Stimulated activated memory B cell treated with anti-CD40 and anti-IgM and Interleukin-4, amounts not matched to agents 10 μg/mL and 1 μg/mL and 100 μg/mL, for 72 hours (primary cell): Measurements from ENCODE around the gene TRIM17.
A peak's percentile ranks its signal among the peaks of the same experiment; 100 is the strongest.

Experiments used
- ATAC-seq: fragments of 150-1000 bp; cut with Tn5 transposase; 2 replicates; pipeline ENCODE4 v1.10.0; 2021
- H3K27ac Mint-ChIP-seq: one replicate; pipeline ENCODE4 v1.8.0; 2022; ENCODE audit warnings: mild to moderate bottlenecking, mixed read lengths
- H3K27me3 Mint-ChIP-seq: one replicate; pipeline ENCODE4 v1.8.0; 2022; ENCODE audit warnings: mixed read lengths
- H3K36me3 Mint-ChIP-seq: one replicate; pipeline ENCODE4 v1.8.0; 2022; ENCODE audit warnings: mixed read lengths
- H3K4me1 Mint-ChIP-seq: one replicate; pipeline ENCODE4 v1.8.0; 2022; ENCODE audit warnings: mixed read lengths
- H3K4me3 Mint-ChIP-seq: one replicate; pipeline ENCODE4 v1.8.0; 2022; ENCODE audit warnings: mild to moderate bottlenecking, moderate library complexity, mixed read lengths
- H3K9me3 Mint-ChIP-seq: one replicate; pipeline ENCODE4 v1.8.0; 2022; ENCODE audit warnings: mixed read lengths

The TRIM17 gene

DNA sequence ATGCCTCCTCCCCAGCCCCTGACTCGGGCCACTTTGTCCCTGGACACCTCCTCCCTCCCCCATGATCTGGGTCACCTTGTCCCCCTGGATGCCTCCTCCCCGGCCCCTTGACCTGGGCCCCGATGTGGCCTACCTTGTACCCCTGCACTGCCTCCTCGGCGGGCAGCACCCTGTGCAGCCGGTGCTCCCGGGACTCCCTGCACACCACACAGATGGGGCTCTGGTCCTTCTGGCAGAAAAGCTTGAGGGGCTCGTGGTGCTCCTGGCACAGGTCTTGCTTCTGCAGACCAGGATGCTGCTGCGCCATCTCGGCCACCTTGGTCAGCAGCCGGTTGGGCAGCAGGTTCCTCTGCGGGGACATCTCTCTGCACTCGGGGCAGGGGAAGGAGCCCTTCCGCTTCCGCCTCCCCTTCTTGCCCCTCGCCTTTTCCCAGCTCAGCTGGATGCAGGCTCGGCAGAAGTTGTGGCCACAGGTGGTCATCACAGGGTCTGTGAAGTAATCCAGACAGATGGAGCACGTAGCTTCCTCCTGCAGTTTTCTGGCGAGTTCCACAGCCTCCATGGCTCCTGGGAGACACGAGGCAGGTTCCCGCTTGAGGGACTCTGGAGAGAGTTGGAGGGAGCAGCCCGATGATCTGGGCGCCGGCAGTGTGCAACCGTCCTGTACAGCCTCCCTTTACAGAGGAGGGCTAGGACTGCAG is 2.0 kb downstream of the TRIM17 start:
- no peak for ATAC-seq
- Mint-ChIP-seq H3K4me1 (peaks cover 21% of the 10 kb centered on the region), H3K4me3 (no peak overlapping the region), H3K36me3 (peaks cover 6% of the 10 kb centered on the region), H3K27me3 (peaks cover 38% of the 10 kb centered on the region), H3K9me3 (no peaks in the 10 kb centered on the region), H3K27ac (no peak overlapping the region)

DNA sequence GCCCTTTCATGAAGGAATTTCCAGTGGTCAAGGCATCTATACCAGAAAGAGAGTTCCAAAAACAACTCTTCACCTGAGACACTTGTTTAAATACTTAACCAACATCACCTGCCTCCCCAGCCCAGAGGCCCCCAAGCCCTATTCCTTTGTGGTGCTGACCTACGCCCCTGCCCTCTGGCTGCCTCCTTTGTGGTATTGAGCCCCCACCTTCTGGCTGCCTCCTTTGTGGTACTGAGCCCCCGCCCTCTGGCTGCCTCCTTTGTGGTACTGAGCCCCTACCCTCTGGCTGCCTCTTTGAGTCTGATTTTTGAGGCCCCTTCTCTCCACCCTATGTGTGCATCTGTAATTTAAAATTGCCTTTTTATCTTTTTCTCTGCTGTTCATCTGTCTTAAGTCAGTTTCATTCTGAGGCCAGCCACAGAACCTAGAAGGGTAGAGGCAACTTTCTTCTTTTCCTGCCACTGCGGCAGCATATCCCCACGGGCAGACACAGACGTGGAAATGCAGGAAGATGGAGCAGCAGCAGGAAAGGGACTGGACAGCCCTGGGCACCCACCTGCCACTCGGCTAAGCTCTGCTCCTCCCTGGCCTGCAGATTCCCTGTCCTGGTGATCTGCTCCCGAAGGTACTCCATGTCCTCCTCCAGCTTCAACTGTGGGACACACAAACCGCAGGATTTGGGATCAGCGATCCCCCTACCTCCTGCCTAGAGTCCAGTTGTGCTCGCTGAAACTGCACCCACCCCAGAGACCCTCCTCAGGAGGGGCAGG is 3.2 kb downstream of the TRIM17 start:
- Mint-ChIP-seq H3K27ac (no peak overlapping the region), H3K9me3 (no peaks in the 10 kb centered on the region), H3K27me3 (peaks cover 36% of the 10 kb centered on the region), H3K4me1 (peaks cover 24% of the 10 kb centered on the region), H3K36me3 (peaks cover 6% of the 10 kb centered on the region), H3K4me3 (no peak overlapping the region)
- ATAC-seq: no peak

DNA sequence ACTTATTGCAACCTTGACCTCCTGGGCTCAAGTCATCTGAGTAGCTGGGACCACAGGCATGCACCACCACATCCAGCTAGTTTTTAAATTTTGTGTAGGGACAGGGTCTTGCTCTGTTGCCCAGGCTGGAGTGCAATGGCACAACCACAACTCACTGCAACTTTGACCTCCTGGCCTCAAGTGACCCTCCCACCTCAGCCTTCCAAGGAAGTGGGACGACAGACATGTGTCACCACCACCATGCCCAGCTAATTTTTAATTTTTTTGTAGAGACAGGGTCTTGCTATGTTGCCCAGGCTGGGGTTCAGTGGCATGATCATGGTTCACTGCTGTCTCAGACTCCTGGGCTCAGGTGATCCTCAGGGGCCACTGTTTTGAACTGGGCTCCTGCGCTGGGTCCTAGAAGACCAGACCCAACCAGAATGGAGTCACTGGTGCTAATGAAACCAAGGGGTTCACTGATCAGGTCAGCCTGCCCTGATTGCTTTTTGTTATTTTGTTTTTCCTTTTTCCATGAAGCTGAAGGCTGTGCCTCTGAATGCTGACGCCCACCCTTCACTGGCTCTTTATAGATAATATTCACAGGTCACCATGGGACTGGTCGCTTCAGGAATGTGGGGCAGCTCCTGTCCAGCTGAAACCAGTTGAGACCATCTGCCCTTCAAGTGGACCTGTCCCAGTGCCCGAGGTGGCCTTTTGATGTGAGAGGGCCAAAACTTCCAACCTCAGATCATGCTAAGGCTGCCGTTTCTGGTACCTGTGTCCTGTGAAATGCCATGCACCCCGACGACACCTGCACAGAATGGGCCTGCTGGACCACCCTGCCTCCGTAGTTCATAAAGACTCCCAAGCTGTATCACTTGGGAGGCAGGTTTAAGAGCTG is 4.9 kb downstream of the TRIM17 start:
- peaks cover 6% of the 10 kb centered on the region for H3K36me3 Mint-ChIP-seq
- H3K4me1 Mint-ChIP-seq: peaks cover 26% of the 10 kb centered on the region
- H3K27ac Mint-ChIP-seq: no peak overlapping the region
- H3K4me3 Mint-ChIP-seq: no peak overlapping the region
- H3K9me3 Mint-ChIP-seq: no peaks in the 10 kb centered on the region
- ATAC-seq: no peak
- H3K27me3 Mint-ChIP-seq: peaks cover 20% of the 10 kb centered on the region

DNA sequence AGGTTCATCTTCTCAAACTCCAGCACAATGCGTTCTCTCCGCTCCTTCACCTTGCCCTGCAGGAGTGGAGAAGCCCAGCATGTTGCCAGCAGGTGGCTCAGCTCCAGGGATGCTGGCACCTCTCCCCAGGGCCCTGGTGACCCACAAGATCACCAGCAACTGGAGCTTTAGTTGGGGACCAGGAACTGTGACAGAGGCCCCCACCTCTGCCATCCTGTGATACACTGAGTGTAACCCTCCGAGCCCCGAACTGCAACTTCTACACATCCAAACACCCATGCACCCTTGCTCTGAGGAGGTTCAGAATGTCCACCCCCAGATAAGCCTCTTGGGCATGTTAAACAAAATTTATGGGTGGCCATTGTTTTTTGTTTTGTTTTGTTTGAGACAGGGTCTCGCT is 5.5 kb downstream of the TRIM17 start:
- Mint-ChIP-seq H3K4me3 (no peak overlapping the region), H3K4me1 (peaks cover 19% of the 10 kb centered on the region), H3K36me3 (peaks cover 6% of the 10 kb centered on the region), H3K27ac (no peak overlapping the region), H3K27me3 (peaks cover 13% of the 10 kb centered on the region), H3K9me3 (no peaks in the 10 kb centered on the region)
- no peak for ATAC-seq

DNA sequence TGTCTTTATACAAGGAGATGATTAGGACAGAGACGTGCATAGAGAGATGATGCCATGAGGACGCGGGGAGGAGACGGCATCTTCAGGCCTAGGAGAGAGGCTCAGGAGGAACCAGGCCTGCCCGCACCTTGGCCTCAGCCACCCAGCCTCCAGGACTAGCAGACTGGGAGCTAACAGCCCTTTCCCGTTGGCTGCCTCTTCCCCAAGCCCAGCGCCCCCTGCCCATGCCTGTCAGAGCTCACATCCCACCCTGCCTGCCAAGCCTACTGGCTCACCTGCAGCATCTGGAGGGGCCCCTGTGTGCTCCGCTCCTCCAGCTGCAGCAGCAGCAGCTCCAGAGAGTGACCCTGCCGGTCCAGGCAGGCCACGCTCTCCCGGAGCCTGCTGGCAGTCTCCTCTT is 6.0 kb downstream of the TRIM17 start:
- H3K27ac Mint-ChIP-seq: no peak overlapping the region
- peaks cover 6% of the 10 kb centered on the region for H3K36me3 Mint-ChIP-seq
- H3K9me3 Mint-ChIP-seq: no peaks in the 10 kb centered on the region
- H3K4me1 Mint-ChIP-seq: peaks cover 18% of the 10 kb centered on the region
- no peak for ATAC-seq
- H3K4me3 Mint-ChIP-seq: no peak overlapping the region
- H3K27me3 Mint-ChIP-seq: peaks cover 8% of the 10 kb centered on the region

DNA sequence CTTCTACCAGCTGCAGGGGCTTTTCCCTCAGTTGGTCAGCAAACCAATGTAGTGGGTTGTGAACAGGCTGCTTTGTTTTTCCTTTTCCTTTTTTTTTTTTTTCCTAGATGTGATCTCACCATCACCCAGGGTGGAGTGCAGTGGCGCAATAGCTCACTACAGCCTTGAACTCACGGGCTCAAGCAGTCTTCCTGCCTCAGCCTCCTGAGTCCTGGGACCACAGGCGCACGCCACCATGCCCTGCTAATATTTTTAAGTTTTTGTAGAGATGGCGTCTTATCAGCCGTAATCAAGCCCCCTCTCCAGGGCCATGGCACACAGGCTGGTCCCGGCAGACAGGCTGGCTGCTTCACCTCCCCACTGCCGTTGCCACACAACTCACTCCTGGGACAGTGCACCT is 6.6 kb downstream of the TRIM17 start:
- Mint-ChIP-seq H3K36me3 (peaks cover 6% of the 10 kb centered on the region), H3K4me3 (no peak overlapping the region), H3K27me3 (peaks cover 2% of the 10 kb centered on the region), H3K9me3 (no peaks in the 10 kb centered on the region), H3K4me1 (peaks cover 21% of the 10 kb centered on the region), H3K27ac (no peak overlapping the region)
- no peak for ATAC-seq

DNA sequence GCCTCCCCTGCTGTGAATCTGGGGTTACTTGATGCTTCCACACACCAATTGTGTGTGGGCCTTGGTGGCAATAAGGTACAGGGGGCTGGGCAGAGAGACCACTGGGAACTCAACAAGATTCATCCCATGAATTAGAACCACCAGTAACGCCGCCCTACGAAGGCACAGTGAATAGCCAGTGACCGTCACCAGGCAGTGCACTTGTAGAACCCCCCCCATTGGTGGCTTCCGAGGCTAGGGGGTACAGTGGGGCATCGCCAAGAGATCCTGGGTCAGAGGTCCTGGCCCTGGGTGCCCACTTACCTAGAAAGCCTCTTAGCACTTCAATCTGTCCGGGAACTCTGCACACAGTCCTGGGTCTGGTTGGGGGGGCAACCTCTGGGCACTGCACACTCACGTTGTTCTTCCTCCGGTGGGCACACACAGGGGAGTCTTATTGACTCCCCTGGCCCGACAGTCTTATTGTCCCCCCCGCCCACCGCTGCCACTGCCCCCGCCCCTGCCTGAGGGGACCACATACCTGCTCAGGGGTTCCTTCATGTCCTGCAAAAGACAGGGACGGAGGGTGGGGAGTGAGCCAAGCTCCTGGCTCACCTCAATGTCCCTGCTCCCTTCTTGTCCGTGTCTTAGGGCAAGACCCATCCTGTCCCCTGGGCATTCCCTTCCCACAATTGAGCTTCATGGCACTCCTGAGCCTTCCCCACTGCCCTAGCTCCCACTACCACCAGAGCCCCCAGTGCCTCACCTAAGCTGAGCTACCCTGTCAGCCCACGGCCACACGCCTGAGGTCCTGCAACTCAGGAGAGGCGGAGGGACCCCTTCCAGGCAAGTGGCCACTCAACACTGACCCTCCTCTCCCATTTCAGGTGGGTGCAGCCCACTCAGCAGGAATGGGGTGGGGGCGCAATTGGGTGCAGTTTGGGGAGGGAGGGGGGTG is 7.5 kb downstream of the TRIM17 start:
- Mint-ChIP-seq H3K4me3 (peak overlapping the region; percentile 6), H3K9me3 (no peaks in the 10 kb centered on the region), H3K4me1 (peaks cover 30% of the 10 kb centered on the region), H3K27me3 (no peaks in the 10 kb centered on the region), H3K36me3 (peaks cover 6% of the 10 kb centered on the region), H3K27ac (no peak overlapping the region)
- ATAC-seq: no peak

DNA sequence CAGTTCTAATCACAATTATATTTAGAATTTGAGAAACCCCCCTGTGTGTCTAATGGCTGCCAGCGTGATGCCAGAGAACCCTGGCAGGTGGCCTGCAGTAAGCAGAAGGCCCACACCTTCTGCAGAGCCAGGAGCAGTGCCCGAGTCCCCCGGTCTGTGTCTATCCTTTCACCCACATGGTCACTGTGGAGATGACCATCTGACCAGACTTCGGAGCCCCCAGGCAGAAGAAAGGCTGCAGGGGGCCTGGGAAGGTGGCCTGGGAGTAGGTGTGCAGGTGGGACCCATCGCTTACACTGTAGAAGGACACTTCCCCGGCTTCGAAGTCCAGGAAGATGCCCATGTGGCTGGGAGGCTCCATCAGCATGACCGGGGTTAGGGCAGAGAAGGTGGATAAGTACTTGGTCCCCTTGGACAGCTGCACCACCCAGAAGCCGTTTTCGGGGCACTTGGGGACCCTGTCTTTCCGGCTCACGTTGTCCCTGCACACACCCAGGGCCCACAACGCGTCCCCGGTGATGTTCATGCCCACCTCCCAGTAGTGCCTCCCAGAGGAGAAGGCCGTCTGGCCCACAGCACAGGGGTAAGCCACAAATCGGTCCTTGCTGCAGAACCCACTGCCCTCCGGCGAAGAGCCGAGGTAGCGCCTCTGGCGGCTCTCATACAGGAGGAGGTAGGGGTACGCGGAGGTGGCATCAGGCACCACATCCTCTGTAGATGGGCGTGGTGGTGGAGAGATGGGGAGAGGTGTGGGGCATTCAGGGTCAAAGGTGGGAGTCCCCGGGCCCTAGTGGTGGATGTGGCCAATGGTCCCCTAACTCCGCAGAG is 8.4 kb downstream of the TRIM17 start:
- ATAC-seq: no peak
- H3K27ac Mint-ChIP-seq: no peak overlapping the region
- H3K4me1 Mint-ChIP-seq: peaks cover 38% of the 10 kb centered on the region
- H3K27me3 Mint-ChIP-seq: no peaks in the 10 kb centered on the region
- H3K9me3 Mint-ChIP-seq: no peaks in the 10 kb centered on the region
- H3K36me3 Mint-ChIP-seq: peaks cover 11% of the 10 kb centered on the region
- H3K4me3 Mint-ChIP-seq: peak overlapping the region; percentile 96

DNA sequence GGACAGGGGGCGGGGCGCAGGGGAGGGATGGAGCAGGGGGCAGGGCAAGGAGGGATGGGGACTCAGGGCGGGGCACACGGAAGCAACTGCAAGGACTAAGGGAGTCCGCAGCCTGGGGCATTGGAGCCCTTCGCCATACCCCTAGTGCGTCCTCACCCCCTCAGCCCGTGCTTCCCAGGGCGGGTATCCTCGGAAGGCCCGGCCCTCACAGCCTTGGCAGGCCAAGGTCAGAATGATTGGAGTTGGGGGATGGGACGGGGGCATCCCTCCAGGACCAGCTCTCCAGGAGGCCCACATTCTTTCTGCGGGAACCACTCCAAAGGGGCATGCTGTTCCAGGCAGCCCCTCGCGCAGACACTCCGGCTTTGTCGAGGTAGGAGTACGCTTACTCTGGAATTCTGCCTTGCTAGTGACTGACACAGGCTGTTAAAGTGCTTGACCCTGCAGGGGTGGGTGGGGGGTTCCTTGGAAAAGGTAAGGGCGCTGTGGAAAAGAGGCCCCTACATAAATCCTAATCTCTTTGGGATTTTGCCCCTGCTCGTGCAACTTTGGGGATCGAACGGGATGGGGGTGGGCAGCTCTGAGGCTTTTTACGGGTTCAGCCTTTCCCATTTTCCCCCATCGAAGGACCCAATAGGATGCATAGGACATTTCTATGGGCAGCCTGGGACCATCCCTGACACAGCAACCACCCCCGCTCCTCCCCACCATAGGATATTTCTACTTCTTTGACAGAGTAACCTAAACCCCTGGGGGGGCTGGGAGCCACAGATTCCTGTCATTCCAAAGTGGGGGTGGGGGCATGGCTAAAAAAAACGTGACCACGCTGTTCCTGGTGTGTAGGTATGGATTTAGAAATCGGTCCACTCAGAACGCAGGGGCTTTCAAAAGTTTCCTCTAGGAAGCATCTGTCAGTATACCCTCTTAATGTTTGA is 9.3 kb downstream of the TRIM17 start:
- H3K36me3 Mint-ChIP-seq: peaks cover 19% of the 10 kb centered on the region
- H3K4me1 Mint-ChIP-seq: peaks cover 47% of the 10 kb centered on the region
- ATAC-seq: no peak
- peak overlapping the region; percentile 96 for H3K4me3 Mint-ChIP-seq
- H3K27me3 Mint-ChIP-seq: no peaks in the 10 kb centered on the region
- H3K9me3 Mint-ChIP-seq: no peaks in the 10 kb centered on the region
- H3K27ac Mint-ChIP-seq: peak overlapping the region; percentile 90

DNA sequence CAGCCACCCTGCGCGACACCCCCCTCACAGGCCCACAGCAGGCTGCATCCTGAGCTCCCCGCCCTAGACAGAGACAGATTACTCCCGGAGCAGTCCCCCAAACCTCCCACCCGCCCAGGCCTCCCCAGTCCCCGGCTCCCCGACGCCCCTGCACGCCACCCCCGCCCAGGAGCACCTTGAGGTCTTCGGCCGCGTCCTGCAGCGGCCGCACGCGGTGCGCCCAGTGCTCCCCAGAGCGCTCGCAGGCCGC is 10.8 kb downstream of the TRIM17 start:
- ATAC-seq: no peak
- H3K36me3 Mint-ChIP-seq: peaks cover 30% of the 10 kb centered on the region
- H3K27me3 Mint-ChIP-seq: no peaks in the 10 kb centered on the region
- H3K4me1 Mint-ChIP-seq: peaks cover 62% of the 10 kb centered on the region
- H3K9me3 Mint-ChIP-seq: no peaks in the 10 kb centered on the region
- peak overlapping the region; percentile 96 for H3K4me3 Mint-ChIP-seq
- H3K27ac Mint-ChIP-seq: peak overlapping the region; percentile 90

DNA sequence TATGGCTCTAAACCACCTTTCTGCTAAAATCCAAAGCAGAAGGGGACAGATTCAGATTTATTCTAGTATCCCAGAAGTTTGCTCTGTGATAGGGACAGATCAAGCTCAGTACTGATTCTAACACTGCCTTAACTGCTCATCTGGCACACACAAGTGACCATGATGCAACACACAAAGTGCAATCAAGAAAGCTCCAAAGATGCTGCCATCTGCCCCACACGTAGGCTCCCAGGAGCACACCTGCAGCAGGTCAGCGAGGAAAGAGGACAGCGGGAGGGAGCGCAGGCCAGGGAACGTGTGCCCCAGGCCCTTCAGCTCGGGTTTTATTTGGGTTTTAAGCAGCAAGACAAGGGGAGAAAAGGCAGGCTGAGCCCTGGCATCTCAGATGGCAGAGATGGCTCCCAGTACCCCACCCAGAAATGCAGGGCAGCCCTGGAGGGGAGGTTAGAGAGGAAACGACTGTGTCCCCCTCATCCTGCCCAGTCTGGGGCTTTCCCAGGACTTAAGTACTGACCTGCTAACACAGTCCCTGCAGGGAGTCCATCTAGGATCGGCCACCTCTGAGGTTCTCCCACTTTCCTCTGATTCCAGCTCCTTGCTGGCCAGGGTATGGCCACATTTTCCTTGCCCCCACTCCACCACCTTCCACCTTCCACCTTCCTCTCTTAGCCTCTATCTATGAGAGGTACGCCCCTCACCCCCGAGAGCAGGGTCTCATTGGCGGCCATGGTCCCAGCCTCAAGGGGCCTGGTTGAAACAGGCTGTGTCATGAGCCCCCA is 11.3 kb downstream of the TRIM17 start:
- Mint-ChIP-seq H3K27ac (peak overlapping the region; percentile 90), H3K27me3 (no peaks in the 10 kb centered on the region), H3K9me3 (no peaks in the 10 kb centered on the region), H3K4me3 (peak overlapping the region; percentile 96), H3K36me3 (peaks cover 33% of the 10 kb centered on the region), H3K4me1 (peaks cover 67% of the 10 kb centered on the region)
- no peak for ATAC-seq

DNA sequence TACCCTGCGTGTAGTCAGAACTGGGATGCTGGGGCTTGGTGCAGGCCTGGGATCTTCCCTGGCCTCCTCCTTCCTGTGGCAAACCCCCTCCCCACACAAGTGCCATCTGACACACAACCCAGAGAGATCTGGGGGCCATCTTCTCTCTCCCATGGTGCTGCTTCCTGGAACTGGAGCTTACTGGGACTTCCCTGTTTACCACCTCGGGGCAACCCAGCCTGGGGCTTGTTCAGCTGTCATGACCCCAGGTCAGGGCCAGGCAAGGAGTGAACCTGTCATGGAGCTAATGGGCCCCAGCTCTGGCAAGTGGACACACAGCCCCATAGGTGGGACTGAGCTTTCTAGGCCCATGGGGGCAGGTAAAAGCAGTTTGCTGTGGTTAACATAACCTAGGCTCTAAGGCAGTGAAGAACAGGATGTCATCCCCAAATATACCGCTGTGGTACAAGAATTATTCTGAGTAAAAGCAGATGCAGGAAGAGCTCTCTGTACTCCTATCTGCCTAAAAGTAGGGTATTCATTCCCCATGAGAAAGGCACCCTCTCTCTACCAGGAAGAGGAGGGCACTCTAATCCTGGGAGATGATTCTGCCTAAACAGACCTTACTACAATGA is 12.4 kb downstream of the TRIM17 start:
- Mint-ChIP-seq H3K27ac (no peak overlapping the region), H3K36me3 (peaks cover 44% of the 10 kb centered on the region), H3K4me1 (peaks cover 77% of the 10 kb centered on the region), H3K9me3 (no peaks in the 10 kb centered on the region), H3K27me3 (no peaks in the 10 kb centered on the region), H3K4me3 (peak overlapping the region; percentile 54)
- no peak for ATAC-seq
